Activated T-helper 9 cell treated with anti-CD3 and anti-CD28 coated beads, Interleukin-2, amount 50 U/mL, for 16 hours (primary cell): ENCODE measurements around the gene THADA.

Experiments
- DNase-seq: peaks from one replicate; pipeline ENCODE4 v3.0.0-alpha.2; 2020; ENCODE audit warnings: low read depth

THADA gene

GRCh38 chr2:43323857-43324256 is 272.0 kb downstream of the THADA start:
- no peak for DNase-seq

- DNase-seq: no peak
Measured at GRCh38 chr2:43321446-43321845, 274.4 kb downstream of the THADA start.

DNA sequence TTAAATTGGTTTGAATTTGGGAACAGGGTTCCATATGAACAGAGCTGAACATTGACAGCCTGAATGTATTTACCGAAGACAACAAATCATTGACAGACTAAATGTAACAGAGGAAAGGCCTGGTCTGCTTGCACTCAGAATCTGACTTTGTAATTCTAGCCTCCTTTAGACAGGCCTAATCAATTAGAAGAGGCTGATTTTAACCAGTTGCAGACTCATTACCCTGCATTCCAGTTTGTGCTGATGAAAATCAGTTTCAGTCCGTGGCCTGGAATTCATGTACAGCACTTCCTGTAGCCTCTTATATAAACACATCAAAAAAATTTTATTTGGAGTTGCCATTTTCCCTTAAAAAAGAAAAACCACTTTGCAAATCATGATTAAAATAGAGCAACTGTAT is 276.3 kb downstream of the THADA start:
- DNase-seq: no peak

GRCh38 chr2:43318791-43319190 is 277.0 kb downstream of the THADA start:
- no peak for DNase-seq

DNA sequence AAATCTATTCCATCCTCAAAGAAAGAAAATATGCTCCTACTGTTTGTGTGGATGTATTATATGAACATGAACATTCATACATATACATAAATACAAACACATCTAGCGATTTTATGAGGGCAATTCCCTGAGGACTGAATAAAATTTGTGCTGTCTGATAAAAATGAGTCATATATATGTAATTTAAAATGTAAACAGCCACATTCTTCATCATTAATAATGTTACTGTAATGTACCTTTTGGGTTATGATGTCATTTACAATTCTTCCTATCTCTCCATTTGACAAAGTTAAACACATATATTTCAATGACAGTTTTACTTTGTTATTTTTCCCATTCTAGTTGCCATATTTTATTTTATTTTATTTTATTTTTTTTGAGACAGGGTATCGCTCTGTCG is 278.2 kb downstream of the THADA start:
- no peak for DNase-seq

GRCh38 chr2:43317194-43317593 is 278.6 kb downstream of the THADA start:
- no peak for DNase-seq

DNA sequence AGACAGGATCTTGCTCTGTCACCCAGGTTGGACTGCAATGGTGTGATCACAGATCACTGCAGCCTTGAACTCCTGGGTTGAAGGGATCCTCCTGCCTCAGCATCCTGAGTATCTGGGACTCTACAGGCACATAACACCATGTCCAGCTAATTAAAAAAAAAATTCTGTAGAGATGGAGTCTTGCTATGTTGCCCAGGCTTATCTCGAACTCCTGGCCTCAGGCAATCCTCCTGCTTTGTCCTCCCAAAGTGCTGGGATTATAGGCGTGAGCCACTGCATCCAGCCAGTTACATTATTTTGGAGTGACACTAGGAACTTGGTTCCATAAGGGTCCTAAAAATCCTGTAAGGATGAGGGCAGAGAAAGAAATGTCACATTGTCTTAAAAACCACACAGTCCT is 280.4 kb downstream of the THADA start:
- no peak for DNase-seq

GRCh38 chr2:43314299-43314927 is 281.4 kb downstream of the THADA start:
- no peak for DNase-seq

DNA sequence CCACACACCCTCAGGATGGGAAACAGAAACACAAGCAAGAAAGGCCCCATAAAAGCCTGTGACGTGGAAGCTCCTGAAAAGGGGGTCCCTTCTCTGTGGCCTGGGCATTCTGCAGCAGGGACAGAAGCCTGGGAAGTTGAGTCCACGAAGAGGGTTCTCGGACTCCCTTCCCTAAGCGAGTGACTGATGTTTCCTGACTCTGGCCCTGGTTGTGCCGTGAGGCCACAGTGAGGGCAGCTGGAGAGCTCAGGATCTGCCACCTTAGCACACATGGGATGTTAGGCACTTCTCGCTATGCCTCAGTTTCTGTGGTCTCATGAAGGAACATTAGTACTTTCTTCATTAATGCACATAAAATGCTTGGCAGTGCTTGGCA is 282.2 kb downstream of the THADA start:
- no peak for DNase-seq

- DNase-seq: no peak
Measured at GRCh38 chr2:43312755-43313641, 282.8 kb downstream of the THADA start.

GRCh38 chr2:43311276-43311675 is 284.6 kb downstream of the THADA start:
- no peak for DNase-seq

GRCh38 chr2:43309935-43310334 is 285.9 kb downstream of the THADA start:
- no peak for DNase-seq

- no peak for DNase-seq
Measured at GRCh38 chr2:43307973-43308372, 287.9 kb downstream of the THADA start.

- no peak for DNase-seq
Measured at GRCh38 chr2:43307046-43307445, 288.8 kb downstream of the THADA start.

- no peak for DNase-seq
Measured at GRCh38 chr2:43306197-43306596, 289.6 kb downstream of the THADA start.

GRCh38 chr2:43305517-43305916 is 290.3 kb downstream of the THADA start:
- no peak for DNase-seq

DNA sequence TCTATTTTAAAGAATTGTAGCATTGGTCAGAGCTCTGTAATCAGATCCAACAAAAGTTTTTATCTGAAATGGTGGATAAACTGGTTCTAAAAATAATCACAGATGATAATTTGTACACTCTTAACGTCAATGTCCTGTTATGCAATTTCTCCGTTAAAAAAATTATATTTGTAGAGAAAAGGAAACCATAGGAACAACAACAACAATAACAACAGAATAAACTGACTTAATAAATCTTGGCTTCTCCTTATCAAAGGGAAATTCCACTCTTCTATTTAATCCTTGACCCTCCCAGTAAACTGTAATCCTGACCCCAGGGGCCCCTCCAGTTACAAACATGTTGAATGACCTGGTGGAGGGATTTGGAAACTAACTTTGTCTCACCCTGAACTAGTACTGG is 290.8 kb downstream of the THADA start:
- no peak for DNase-seq

DNA sequence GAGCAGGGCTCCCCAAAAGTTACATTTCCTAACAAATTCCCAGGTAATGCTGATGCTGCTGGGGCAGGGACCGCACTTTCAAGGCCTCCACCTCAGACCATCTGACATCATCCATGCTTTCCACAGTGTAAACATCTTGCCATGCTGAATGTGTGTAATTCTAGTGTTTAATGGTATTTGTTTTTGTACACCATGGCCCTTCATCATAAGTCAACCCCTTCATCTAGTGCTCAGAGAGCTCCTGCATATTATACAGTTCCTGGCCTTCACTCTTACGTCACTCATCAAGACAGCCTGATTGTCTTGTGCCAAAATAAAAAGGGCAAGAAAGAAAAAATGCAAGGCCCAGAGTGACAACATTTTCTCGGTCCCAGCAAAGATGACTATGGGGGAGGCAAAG is 291.9 kb downstream of the THADA start:
- DNase-seq: no peak

DNA sequence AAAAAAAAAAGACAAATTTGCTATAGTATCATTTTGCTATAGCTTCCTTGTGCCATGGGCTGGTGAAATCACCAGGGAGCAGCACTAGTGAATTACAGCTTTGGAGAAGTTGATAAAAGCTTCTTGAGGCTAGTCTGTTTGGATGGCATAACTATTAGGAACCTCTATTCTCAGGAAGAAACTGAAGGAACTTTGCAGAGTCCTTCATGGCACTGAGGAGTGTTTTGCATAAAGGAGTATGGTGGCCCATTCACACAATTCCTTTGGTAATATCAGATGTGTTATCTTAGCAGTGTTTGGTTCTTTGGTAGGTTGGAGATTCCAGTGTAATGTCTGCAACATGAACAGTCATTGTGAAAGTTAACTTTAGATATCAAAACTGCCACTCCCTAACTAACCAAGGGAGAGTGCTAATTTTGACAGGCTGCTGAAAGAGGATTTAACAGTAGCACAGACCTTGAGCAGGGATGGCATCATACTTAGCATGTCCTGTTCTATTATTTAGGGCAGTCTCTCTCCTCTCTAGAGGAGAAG is 292.8 kb downstream of the THADA start:
- no peak for DNase-seq

- no peak for DNase-seq
Measured at GRCh38 chr2:43302182-43302960, 293.5 kb downstream of the THADA start.

- no peak for DNase-seq
Measured at GRCh38 chr2:43300781-43301583, 294.9 kb downstream of the THADA start.

- no peak for DNase-seq
Measured at GRCh38 chr2:43300222-43300621, 295.6 kb downstream of the THADA start.
